IPS-NIHi7 (cell line): ENCODE data around the gene SF3B2.
"Not testable (repeated sequence)": the region's sequence is repeated elsewhere in the genome, so short reads cannot be mapped to it uniquely, and the experiment has no call there.

ENCODE experiments used
- DNase-seq: peaks from one replicate; pipeline ENCODE4 v3.0.0; 2012; ENCODE audit warnings: mixed read lengths; ENCODE audit errors: extremely low spot score

Gene SF3B2

GRCh38 chr11:66111158-66111557, 59.0 kb downstream of the SF3B2 start:
- no peak for DNase-seq

DNA sequence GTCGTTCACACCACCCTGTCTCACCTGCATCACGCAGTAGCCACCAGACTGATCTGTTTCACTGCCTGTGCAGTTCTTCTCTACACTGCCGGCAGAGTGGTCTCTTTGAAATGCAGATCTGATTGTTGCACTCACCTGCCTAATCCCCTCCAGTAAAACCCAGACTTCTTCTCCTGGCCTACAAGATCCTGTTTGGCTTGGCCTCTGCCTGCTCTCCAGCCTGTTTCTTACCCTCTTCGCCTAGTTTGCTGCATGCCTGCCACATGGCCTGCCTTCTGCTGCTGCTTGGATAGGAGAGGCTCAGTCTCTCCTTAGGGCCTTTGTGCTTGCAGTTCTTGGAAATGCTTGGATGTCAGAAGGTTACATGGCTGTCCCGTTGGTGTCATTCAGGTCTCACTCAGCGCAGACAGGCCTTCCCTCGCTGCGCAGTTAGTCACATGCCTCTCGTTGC, 59.9 kb downstream of the SF3B2 start:
- DNase-seq = peak; percentile 29

- no peak for DNase-seq
Observed at GRCh38 chr11:66112601-66113499, 60.7 kb downstream of the SF3B2 start.

DNA sequence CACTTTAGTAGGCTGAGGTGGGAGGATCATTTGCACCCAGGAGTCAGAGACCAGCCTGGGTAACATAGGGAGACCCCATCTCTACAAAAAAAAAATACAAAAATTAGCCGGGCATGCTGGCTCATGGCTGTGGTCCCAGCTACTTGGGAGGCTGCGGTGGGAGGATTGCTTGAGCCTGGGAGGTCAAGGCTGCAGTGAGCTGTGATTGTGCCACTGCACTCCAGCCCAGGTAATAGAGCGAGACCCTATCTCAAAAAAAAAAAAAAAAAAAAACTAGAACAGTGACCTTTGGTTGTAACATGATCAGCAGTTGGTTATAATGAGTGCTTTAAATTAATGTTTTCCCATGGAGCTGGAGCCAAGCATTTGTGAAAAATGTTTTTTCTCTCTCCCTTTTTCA, 62.8 kb downstream of the SF3B2 start:
- DNase-seq = not testable (repeated sequence)

GRCh38 chr11:66115638-66116301, 63.6 kb downstream of the SF3B2 start:
- no peak for DNase-seq

- DNase-seq = no peak
Observed at GRCh38 chr11:66116576-66117361, 64.6 kb downstream of the SF3B2 start.

DNA sequence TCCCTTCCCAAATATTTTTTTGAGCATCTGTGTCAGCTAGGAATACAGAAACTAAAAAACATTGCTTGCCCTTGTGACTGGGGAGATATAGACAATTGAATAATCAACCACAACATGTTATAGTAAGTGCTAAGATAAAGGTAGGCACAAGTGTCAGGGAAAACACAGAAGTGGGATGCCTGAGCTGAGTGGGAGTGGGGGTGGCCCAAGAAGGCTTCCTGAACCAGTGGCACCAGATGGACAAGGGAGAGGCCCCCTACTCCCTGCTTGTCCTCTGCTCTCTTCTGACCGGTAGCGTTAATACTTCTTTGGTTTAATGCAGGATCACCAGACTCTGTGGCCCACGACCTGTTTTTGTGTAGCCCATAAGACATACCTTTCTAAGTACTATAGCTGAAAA, 66.7 kb downstream of the SF3B2 start:
- DNase-seq = no peak
